Loucy (cell line): Measurements from ENCODE around the gene SLC28A1.

ENCODE experiments used
- CTCF ChIP-seq: fragments of 200-600 bp; sonication (generic); conservative IDR thresholded peaks from 2 replicates; pipeline ENCODE4 v1.5.1; 2014; ENCODE audit warnings: mild to moderate bottlenecking, antibody characterized with exemption, low read length
- EZH2phosphoT487 ChIP-seq: fragments of 200-600 bp; IDR thresholded peaks from 2 replicates; pipeline ENCODE4 v1.6.1; 2018; ENCODE audit warnings: antibody characterized with exemption, mild to moderate bottlenecking, moderate library complexity, borderline replicate concordance

DNA sequence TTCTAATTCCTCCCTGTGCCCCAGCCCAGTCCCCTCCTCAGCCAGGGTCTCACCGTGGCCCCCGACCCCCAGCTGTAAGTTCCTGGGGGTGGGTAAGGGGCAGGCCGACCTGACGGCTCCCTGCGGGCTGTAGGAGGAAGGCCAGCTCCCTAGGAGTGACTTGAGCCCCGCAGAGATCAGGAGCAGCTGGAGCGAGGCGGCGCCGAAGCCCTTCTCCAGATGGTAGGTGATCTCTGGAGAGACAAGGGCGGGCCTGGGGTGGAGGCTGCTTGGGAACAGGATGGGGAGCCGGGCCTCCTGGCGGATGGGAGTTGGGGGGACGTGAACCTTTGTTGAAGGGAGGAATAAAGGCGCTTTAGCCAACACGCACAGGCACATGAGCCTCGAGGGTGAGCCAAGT, 4.2 kb downstream of the SLC28A1 start:
- no peak for TF ChIP-seq CTCF
- TF ChIP-seq EZH2phosphoT487 = no peak
